Erythroblast (primary cell): Measurements from ENCODE around the gene PRMT7.

ENCODE experiments used
- GATA1 ChIP-seq: IDR thresholded peaks from 2 replicates; pipeline ENCODE4 v1.6.1; 2011; ENCODE audit warnings: low read depth, mild to moderate bottlenecking, control low read depth, low read length, moderate library complexity
- POLR2A ChIP-seq: IDR thresholded peaks from 2 replicates; pipeline ENCODE4 v1.6.1; 2011; ENCODE audit warnings: mild to moderate bottlenecking, low read length

- TF ChIP-seq POLR2A (no peak), GATA1 (no peak)
Observed at GRCh38 chr16:68377221-68377620, 66.4 kb downstream of the PRMT7 start.
